Testis (tissue), 2 donors: ENCODE data around the gene LUZP1.

Source experiments
- CTCF ChIP-seq, 3 experiments: fragments of 450-650 bp in 2 of 3; fragments of 200-600 bp in 1 of 3; sonication (generic) in 1 of 3; IDR thresholded peaks; one replicate each; pipeline ENCODE4 v1.5.1; 2016 to 2019; ENCODE audit warnings: antibody characterized with exemption in 3 of 3, mild to moderate bottlenecking in 2 of 3, moderate library complexity in 1 of 3
- POLR2A ChIP-seq: fragments of 450-650 bp; IDR thresholded peaks from one replicate; pipeline ENCODE4 v1.6.1; 2017; ENCODE audit warnings: antibody characterized with exemption, mild to moderate bottlenecking, moderate library complexity

- TF ChIP-seq CTCF (IDR thresholded peaks at IDR 0.05) (no peak), POLR2A (no peak)
These were observed 48.3 kb downstream of the LUZP1 start for GRCh38 chr1:23120383-23120782.
